Measurements from ENCODE around the gene TMEM253.

DNA sequence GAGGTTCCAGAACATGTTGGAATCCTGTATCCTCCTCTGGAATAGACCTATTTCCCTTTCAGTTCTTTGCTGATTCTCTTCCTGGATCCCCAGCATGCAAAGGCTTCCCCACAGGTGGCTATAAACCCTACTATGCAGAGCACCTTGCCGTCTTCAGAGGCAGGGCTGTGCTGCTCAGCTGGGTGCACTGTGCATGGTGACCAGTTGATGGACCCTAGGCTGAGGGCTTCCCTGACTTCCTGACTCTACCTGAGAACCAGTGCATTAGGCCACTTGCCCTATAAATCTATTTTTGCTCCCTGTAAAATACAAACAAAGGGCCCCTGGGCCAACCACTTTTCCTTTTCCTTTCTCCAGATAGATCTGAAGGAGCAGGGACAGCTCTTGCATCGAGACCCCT is 16.5 kb upstream of the TMEM253 start:
- TF ChIP-seq KLF16 (IDR thresholded peaks at IDR 0.05) (no peak), L3MBTL2 (IDR thresholded peaks at IDR 0.05) (no peak), CHD4 (IDR thresholded peaks at IDR 0.05; ENCODE audit: insufficient read depth, insufficient replicate concordance, low read depth, low read length, poor library complexity, severe bottlenecking) (no peak), CEBPG (CRISPR knock-in tag; IDR thresholded peaks at IDR 0.05) (no peak), CEBPG (tag; conservative IDR thresholded peaks at IDR 0.05 in 1 of 2, IDR thresholded peaks at IDR 0.05 in 1 of 2) (no peak)

All from K562 (cell line).